ENCODE data around the gene LYRM2. TPM values are rescaled to one million over a fixed set of nuclear protein-coding genes. Genes with fewer than 3 reads are reported as not detected.
A peak's percentile ranks its signal among the peaks of the same experiment; 100 is the strongest.
"Not testable (repeated sequence)": the region's sequence is repeated elsewhere in the genome, so short reads cannot be mapped to it uniquely, and the experiment has no call there.

Gene LYRM2
- total and polyA plus RNA-seq, 5 donors: 25.9 to 48.7 (median 38.2) TPM

GRCh38 chr6:89649682-89650081 is 11.1 kb upstream of the LYRM2 start:
- Histone ChIP-seq H3K4me1 (ENCODE audit: control insufficient read depth, insufficient read depth, low read length) (no peaks in the 10 kb centered on the region), H3K27me3 (ENCODE audit: control insufficient read depth, insufficient read depth) (no peaks in the 10 kb centered on the region), H3K9me3 (ENCODE audit: control insufficient read depth, low read length) (no peaks in the 10 kb centered on the region), H3K27ac (ENCODE audit: low read length) (no peak overlapping the region), H3K4me3 (ENCODE audit: low read length) (no peak overlapping the region)
- intact Hi-C loops (cut with DNase I): no loop called here
- no peak for DNase-seq
- 98% methylated on average over 1 of the region's 1 CpG for WGBS
- ATAC-seq: no peak

- no peak for ATAC-seq
- intact Hi-C loops (cut with DNase I): no loop called here
- Histone ChIP-seq H3K9me3 (ENCODE audit: control insufficient read depth, low read length) (no peaks in the 10 kb centered on the region), H3K4me1 (ENCODE audit: control insufficient read depth, insufficient read depth, low read length) (no peaks in the 10 kb centered on the region), H3K27ac (ENCODE audit: low read length) (no peak overlapping the region), H3K4me3 (ENCODE audit: low read length) (no peak overlapping the region), H3K27me3 (ENCODE audit: control insufficient read depth, insufficient read depth) (no peaks in the 10 kb centered on the region)
- WGBS: 88% methylated on average over 4 of the region's 4 CpGs
- DNase-seq: no peak
Measured at GRCh38 chr6:89644864-89645263, 6.3 kb upstream of the LYRM2 start.

- Histone ChIP-seq H3K27me3 (ENCODE audit: control insufficient read depth, insufficient read depth) (no peaks in the 10 kb centered on the region), H3K27ac (ENCODE audit: low read length) (no peak overlapping the region), H3K9me3 (ENCODE audit: control insufficient read depth, low read length) (no peaks in the 10 kb centered on the region), H3K4me3 (ENCODE audit: low read length) (no peak overlapping the region), H3K4me1 (ENCODE audit: control insufficient read depth, insufficient read depth, low read length) (no peaks in the 10 kb centered on the region)
- DNase-seq (no peak), ATAC-seq (no peak)
- 54% methylated on average over 3 of the region's 3 CpGs for WGBS
- intact Hi-C loops (cut with DNase I): no loop called here
Measured at GRCh38 chr6:89643406-89643805, 4.9 kb upstream of the LYRM2 start.

GRCh38 chr6:89642956-89643355 is 4.4 kb upstream of the LYRM2 start:
- WGBS: 69% methylated on average over 3 of the region's 3 CpGs
- Histone ChIP-seq H3K27me3 (ENCODE audit: control insufficient read depth, insufficient read depth) (no peaks in the 10 kb centered on the region), H3K9me3 (ENCODE audit: control insufficient read depth, low read length) (no peaks in the 10 kb centered on the region), H3K4me1 (ENCODE audit: control insufficient read depth, insufficient read depth, low read length) (no peaks in the 10 kb centered on the region), H3K4me3 (ENCODE audit: low read length) (no peak overlapping the region), H3K27ac (ENCODE audit: low read length) (no peak overlapping the region)
- intact Hi-C loops (cut with DNase I): no loop called here
- DNase-seq (no peak), ATAC-seq (no peak)

- H3K27ac ChIP-seq (ENCODE audit: low read length): not testable (repeated sequence)
Measured at GRCh38 chr6:89641581-89641980, 3.0 kb upstream of the LYRM2 start.

GRCh38 chr6:89640804-89641203 is 2.3 kb upstream of the LYRM2 start:
- H3K4me3 ChIP-seq (ENCODE audit: low read length): no peak overlapping the region
- 86% methylated on average over 4 of the region's 4 CpGs for WGBS
- no peaks in the 10 kb centered on the region for H3K4me1 ChIP-seq (ENCODE audit: control insufficient read depth, insufficient read depth, low read length)
- DNase-seq: no peak
- no peaks in the 10 kb centered on the region for H3K9me3 ChIP-seq (ENCODE audit: control insufficient read depth, low read length)
- ATAC-seq: no peak
- no peak overlapping the region for H3K27ac ChIP-seq (ENCODE audit: low read length)
- intact Hi-C loops (cut with DNase I): no loop called here
- H3K27me3 ChIP-seq (ENCODE audit: control insufficient read depth, insufficient read depth): no peaks in the 10 kb centered on the region

More at GRCh38 chr6:89641581-89641980, 3.0 kb upstream of the LYRM2 start:
- H3K9me3 ChIP-seq (ENCODE audit: control insufficient read depth, low read length); H3K27me3 ChIP-seq (ENCODE audit: control insufficient read depth, insufficient read depth); DNase-seq; intact Hi-C loops (cut with DNase I); H3K4me3 ChIP-seq (ENCODE audit: low read length); ATAC-seq; H3K4me1 ChIP-seq (ENCODE audit: control insufficient read depth, insufficient read depth, low read length): not testable (repeated sequence)
- 96% methylated on average over 3 of the region's 3 CpGs for WGBS

- Histone ChIP-seq H3K9me3 (ENCODE audit: control insufficient read depth, low read length) (no peaks in the 10 kb centered on the region), H3K4me3 (ENCODE audit: low read length) (peak overlapping the region; percentile 56), H3K4me1 (ENCODE audit: control insufficient read depth, insufficient read depth, low read length) (no peaks in the 10 kb centered on the region), H3K27ac (ENCODE audit: low read length) (peak overlapping the region; percentile 90), H3K27me3 (ENCODE audit: control insufficient read depth, insufficient read depth) (no peaks in the 10 kb centered on the region)
- DNase-seq (no peak), ATAC-seq (peak in 1 of 2 donors; percentile 17)
- intact Hi-C loops (cut with DNase I): no loop called here
- 19% methylated on average over 7 of the region's 7 CpGs for WGBS
Measured at GRCh38 chr6:89637960-89638319, 607 bp downstream of the LYRM2 start.

GRCh38 chr6:89636412-89636811 is 2.1 kb downstream of the LYRM2 start:
- not testable (repeated sequence) for H3K4me3 ChIP-seq (ENCODE audit: low read length); ATAC-seq

GRCh38 chr6:89630488-89630887 is 8.1 kb downstream of the LYRM2 start:
- Histone ChIP-seq H3K4me1 (ENCODE audit: control insufficient read depth, insufficient read depth, low read length) (no peaks in the 10 kb centered on the region), H3K27me3 (ENCODE audit: control insufficient read depth, insufficient read depth) (no peaks in the 10 kb centered on the region), H3K27ac (ENCODE audit: low read length) (no peak overlapping the region), H3K9me3 (ENCODE audit: control insufficient read depth, low read length) (no peaks in the 10 kb centered on the region), H3K4me3 (ENCODE audit: low read length) (no peak overlapping the region)
- WGBS: 67% methylated on average over 9 of the region's 9 CpGs
- DNase-seq (peak in 2 of 3 donors; percentile 35 to 63), ATAC-seq (peak; percentile 75 to 79)
- intact Hi-C loops (cut with DNase I): no loop called here

More at GRCh38 chr6:89636412-89636811, 2.1 kb downstream of the LYRM2 start:
- DNase-seq; H3K27me3 ChIP-seq (ENCODE audit: control insufficient read depth, insufficient read depth); H3K27ac ChIP-seq (ENCODE audit: low read length); H3K4me1 ChIP-seq (ENCODE audit: control insufficient read depth, insufficient read depth, low read length); intact Hi-C loops (cut with DNase I); H3K9me3 ChIP-seq (ENCODE audit: control insufficient read depth, low read length): not testable (repeated sequence)
- 96% methylated on average over 3 of the region's 3 CpGs for WGBS

GRCh38 chr6:89623749-89624148 is 14.8 kb downstream of the LYRM2 start:
- no peak overlapping the region for H3K4me3 ChIP-seq (ENCODE audit: low read length)
- ATAC-seq (no peak), DNase-seq (no peak)
- H3K27ac ChIP-seq (ENCODE audit: low read length): no peak overlapping the region
- intact Hi-C loops (cut with DNase I): no loop called here
- no peaks in the 10 kb centered on the region for H3K9me3 ChIP-seq (ENCODE audit: control insufficient read depth, low read length)
- H3K4me1 ChIP-seq (ENCODE audit: control insufficient read depth, insufficient read depth, low read length): no peaks in the 10 kb centered on the region
- no peaks in the 10 kb centered on the region for H3K27me3 ChIP-seq (ENCODE audit: control insufficient read depth, insufficient read depth)
- WGBS: 88% methylated on average over 8 of the region's 8 CpGs

GRCh38 chr6:89619567-89619966 is 19.0 kb downstream of the LYRM2 start:
- intact Hi-C loops (cut with DNase I): no loop called here
- H3K9me3 ChIP-seq (ENCODE audit: control insufficient read depth, low read length): no peaks in the 10 kb centered on the region
- no peaks in the 10 kb centered on the region for H3K27me3 ChIP-seq (ENCODE audit: control insufficient read depth, insufficient read depth)
- no peak overlapping the region for H3K4me3 ChIP-seq (ENCODE audit: low read length)
- no peaks in the 10 kb centered on the region for H3K4me1 ChIP-seq (ENCODE audit: control insufficient read depth, insufficient read depth, low read length)
- no peak overlapping the region for H3K27ac ChIP-seq (ENCODE audit: low read length)
- no peak for DNase-seq
- no peak for ATAC-seq
- 96% methylated on average over 6 of the region's 6 CpGs for WGBS

GRCh38 chr6:89618026-89618425 is 20.5 kb downstream of the LYRM2 start:
- intact Hi-C loops (cut with DNase I): no loop called here
- Histone ChIP-seq H3K4me3 (ENCODE audit: low read length) (no peak overlapping the region), H3K9me3 (ENCODE audit: control insufficient read depth, low read length) (no peaks in the 10 kb centered on the region), H3K27me3 (ENCODE audit: control insufficient read depth, insufficient read depth) (no peaks in the 10 kb centered on the region), H3K27ac (ENCODE audit: low read length) (no peak overlapping the region), H3K4me1 (ENCODE audit: control insufficient read depth, insufficient read depth, low read length) (no peaks in the 10 kb centered on the region)
- 94% methylated on average over 6 of the region's 6 CpGs for WGBS
- DNase-seq (no peak), ATAC-seq (no peak)
